ENCODE measurements around the gene CBFA2T3. TPM values are rescaled to one million over a fixed set of nuclear protein-coding genes. Genes with fewer than 3 reads are reported as not detected.

CBFA2T3 gene
- total and polyA plus RNA-seq, 2 of the 8 experiments (the other 6 are each of a cell fraction or from before 2014, with no cell fraction given), result 0.51 to 1.3 TPM

DNA sequence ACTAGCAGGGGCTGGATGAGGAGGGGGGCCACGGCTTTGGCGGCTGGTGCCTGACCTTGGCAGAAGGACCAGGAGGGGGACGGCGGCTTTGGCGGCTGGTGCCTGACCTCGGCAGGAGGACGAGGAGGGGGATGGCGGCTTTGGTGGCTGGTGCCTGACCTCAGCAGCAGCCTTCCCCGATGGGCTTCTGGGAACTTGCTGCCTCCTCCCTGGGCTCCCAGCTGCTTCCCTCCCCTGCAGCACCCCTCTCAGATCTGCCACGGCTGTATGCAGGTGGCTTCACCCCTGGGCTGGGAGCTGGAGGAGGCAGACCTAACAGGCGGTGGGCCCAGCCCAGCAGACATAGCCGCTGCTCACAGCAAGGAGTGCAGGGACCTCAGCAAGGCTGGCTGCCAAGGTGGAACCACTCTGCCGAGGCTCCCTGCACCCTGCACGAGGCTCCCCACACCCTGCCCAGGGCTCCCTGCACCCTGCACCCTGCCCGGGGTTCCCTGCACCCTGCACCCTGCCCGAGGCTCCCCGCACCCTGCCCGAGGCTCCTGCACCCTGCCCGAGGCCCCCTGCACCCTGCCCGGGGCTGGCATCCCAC, 38.4 kb upstream of the CBFA2T3 start (continued):
- TF ChIP-seq KDM1A (IDR thresholded peaks at IDR 0.05; ENCODE audit: borderline replicate concordance, low read length) (no peak), CHD2 (IDR thresholded peaks at IDR 0.05; ENCODE audit: low read length) (no peak), POU5F1 (IDR thresholded peaks at IDR 0.05; ENCODE audit: low read depth, low read length) (no peak), SIN3A (conservative IDR thresholded peaks at IDR 0.05 in 1 of 2, IDR thresholded peaks at IDR 0.05 in 1 of 2; ENCODE audit: low read depth in 1 of 2, low read length in 2 of 2) (no peak), TBP (IDR thresholded peaks at IDR 0.05; ENCODE audit: low read depth, low read length) (no peak)
- TF ChIP-seq, protein P1, sequence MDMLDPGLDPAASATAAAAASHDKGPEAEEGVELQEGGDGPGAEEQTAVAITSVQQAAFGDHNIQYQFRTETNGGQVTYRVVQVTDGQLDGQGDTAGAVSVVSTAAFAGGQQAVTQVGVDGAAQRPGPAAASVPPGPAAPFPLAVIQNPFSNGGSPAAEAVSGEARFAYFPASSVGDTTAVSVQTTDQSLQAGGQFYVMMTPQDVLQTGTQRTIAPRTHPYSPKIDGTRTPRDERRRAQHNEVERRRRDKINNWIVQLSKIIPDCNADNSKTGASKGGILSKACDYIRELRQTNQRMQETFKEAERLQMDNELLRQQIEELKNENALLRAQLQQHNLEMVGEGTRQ (IDR thresholded peaks at IDR 0.05; ENCODE audit: low read length), result no peak
